ENCODE results near the gene ARL11.
"Not testable (repeated sequence)": the region's sequence is repeated elsewhere in the genome, so short reads cannot be mapped to it uniquely, and the experiment has no call there.

ARL11 gene

DNA sequence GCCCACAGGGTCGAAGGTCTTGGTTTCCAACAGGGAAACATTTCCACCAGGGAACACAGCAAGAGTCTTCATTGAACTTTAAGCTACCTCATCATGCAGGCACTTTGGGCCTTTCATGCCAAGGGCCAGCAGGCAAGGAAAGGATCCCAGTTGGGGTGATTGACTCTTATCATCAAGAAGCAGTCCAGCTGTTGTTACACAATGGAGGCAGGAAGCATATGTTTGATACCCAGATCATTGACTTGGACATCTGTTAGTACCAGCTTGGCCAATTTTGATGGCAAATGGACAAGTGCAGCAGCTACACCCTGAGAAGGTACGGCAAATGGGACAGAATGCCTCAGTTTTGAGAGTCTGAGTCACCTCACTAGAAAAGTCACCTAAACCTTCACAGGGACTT lies 32.1 kb upstream of the ARL11 start:
- H3K36me3 ChIP-seq (ENCODE audit: control insufficient read depth in 2 of 2, insufficient read depth in 2 of 2, low read length in 2 of 2): no peaks in the 10 kb centered on the region
- no peaks in the 10 kb centered on the region for H3K9me3 ChIP-seq (ENCODE audit: control insufficient read depth in 2 of 2, low read length in 2 of 2)
- no peaks in the 10 kb centered on the region for H3K4me1 ChIP-seq (ENCODE audit: control insufficient read depth, insufficient read depth, low read length)
- no peaks in the 10 kb centered on the region for H3K27me3 ChIP-seq (ENCODE audit: control insufficient read depth in 1 of 2, insufficient read depth in 2 of 2, low read length in 2 of 2)
- H3K4me3 ChIP-seq (ENCODE audit: low read length in 2 of 2): no peak overlapping the region
- H3K9ac ChIP-seq (ENCODE audit: low read length in 2 of 2): no peak overlapping the region
- H3K27ac ChIP-seq (ENCODE audit: low read length): no peak overlapping the region

DNA sequence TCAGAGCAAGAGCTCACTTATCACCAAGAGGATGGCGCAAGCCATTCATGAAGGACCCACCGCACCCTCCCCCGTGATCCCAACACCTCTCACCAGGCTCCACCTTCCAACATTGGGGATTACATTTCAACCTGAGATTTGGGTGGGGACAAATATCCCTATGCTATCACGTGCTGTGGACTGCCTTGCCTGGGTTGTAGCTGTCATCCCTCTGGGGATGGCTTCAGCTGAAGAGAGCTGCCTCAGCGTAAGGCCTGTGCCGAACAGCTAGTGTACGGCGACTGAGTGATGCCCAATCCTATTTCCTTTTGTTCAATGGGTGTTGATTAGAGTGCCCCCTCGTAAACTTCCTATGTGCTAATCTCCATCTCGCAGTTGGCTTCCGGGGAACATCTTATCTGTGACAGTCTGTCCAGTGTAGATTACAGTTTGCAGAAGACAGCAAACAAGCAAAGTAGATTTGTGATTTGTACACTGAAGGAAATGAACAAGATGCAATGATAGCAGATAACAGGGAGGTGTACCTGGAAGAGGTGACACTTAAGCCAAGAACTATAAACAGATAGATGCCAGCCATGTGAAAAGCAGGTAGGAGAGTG lies 31.2 kb upstream of the ARL11 start:
- Histone ChIP-seq H3K9me3 (ENCODE audit: control insufficient read depth in 2 of 2, low read length in 2 of 2) (no peaks in the 10 kb centered on the region), H3K4me3 (ENCODE audit: low read length in 2 of 2) (no peak overlapping the region), H3K36me3 (ENCODE audit: control insufficient read depth in 2 of 2, insufficient read depth in 2 of 2, low read length in 2 of 2) (no peaks in the 10 kb centered on the region), H3K4me1 (ENCODE audit: control insufficient read depth, insufficient read depth, low read length) (no peaks in the 10 kb centered on the region), H3K9ac (ENCODE audit: low read length in 2 of 2) (no peak overlapping the region), H3K27me3 (ENCODE audit: control insufficient read depth in 1 of 2, insufficient read depth in 2 of 2, low read length in 2 of 2) (no peaks in the 10 kb centered on the region), H3K27ac (ENCODE audit: low read length) (no peak overlapping the region)

DNA sequence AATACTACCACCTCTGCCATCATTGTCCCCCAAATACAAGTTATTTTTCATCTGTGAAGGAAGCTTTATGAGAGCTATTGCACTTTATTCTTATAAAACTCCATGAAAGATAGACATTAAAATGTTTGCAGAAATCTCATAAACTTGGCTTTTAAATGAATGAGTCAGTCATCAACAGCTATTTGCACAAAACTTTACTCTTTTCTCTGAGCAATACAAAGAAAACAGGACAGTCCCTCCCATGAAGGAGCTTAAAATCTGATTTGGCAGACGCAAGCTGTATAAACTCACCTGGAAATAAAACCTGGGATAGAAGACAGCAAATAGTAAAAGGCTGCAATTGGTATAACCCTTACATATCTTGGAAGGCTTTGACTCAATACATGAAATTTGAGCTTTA lies 26.3 kb upstream of the ARL11 start:
- Histone ChIP-seq H3K4me1 (ENCODE audit: control insufficient read depth, insufficient read depth, low read length) (peaks cover 4% of the 10 kb centered on the region), H3K27ac (ENCODE audit: low read length) (no peak overlapping the region), H3K9ac (ENCODE audit: low read length in 2 of 2) (no peak overlapping the region), H3K9me3 (ENCODE audit: control insufficient read depth in 2 of 2, low read length in 2 of 2) (no peaks in the 10 kb centered on the region), H3K27me3 (ENCODE audit: control insufficient read depth in 1 of 2, insufficient read depth in 2 of 2, low read length in 2 of 2) (no peaks in the 10 kb centered on the region), H3K4me3 (ENCODE audit: low read length in 2 of 2) (no peak overlapping the region), H3K36me3 (ENCODE audit: control insufficient read depth in 2 of 2, insufficient read depth in 2 of 2, low read length in 2 of 2) (no peaks in the 10 kb centered on the region)

DNA sequence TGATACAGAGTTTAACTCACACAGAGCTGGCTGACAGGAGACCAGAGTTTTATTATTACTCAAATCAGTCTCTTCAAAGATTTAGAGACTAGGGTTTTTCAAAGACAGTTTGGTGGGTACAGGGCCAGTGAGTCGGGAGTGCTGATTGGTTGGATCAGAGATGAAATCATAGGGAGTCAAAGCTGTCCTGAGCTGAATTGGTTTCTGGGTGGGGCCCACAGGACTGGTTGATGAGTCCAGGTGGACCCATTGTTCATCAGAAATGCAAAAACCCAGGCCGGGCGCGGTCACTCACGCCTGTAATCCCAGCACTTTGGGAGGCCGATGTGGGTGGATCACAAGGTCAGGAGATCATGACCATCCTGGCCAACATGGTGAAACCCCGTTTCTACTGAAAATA lies 25.7 kb upstream of the ARL11 start:
- not testable (repeated sequence) for H3K4me3 ChIP-seq (ENCODE audit: low read length in 2 of 2); H3K9ac ChIP-seq (ENCODE audit: low read length in 2 of 2); H3K27me3 ChIP-seq (ENCODE audit: control insufficient read depth in 1 of 2, insufficient read depth in 2 of 2, low read length in 2 of 2); H3K9me3 ChIP-seq (ENCODE audit: control insufficient read depth in 2 of 2, low read length in 2 of 2); H3K36me3 ChIP-seq (ENCODE audit: control insufficient read depth in 2 of 2, insufficient read depth in 2 of 2, low read length in 2 of 2); H3K27ac ChIP-seq (ENCODE audit: low read length); H3K4me1 ChIP-seq (ENCODE audit: control insufficient read depth, insufficient read depth, low read length)

DNA sequence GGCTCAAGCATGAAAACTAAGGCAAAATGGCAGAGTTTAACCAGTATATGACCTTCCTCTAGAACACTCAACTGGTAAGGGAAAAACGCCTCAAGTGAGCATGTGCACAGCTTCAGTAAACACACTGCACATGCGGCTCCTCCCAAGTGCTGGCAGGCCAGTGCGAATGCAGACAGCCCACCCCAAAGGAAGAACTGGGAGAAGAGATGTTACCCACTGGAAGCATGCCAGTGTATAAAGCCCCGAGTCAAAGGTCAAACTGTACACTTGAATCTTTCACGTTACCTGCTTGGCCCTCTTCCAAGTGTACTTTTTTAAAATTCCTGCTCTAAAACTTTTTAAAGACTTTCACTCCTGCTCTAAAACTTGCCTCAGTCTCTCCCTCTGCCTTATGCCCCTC lies 23.7 kb upstream of the ARL11 start:
- H3K4me1 ChIP-seq (ENCODE audit: control insufficient read depth, insufficient read depth, low read length): peaks cover 4% of the 10 kb centered on the region
- H3K9ac ChIP-seq (ENCODE audit: low read length in 2 of 2): no peak overlapping the region
- no peaks in the 10 kb centered on the region for H3K9me3 ChIP-seq (ENCODE audit: control insufficient read depth in 2 of 2, low read length in 2 of 2)
- H3K36me3 ChIP-seq (ENCODE audit: control insufficient read depth in 2 of 2, insufficient read depth in 2 of 2, low read length in 2 of 2): no peaks in the 10 kb centered on the region
- no peak overlapping the region for H3K27ac ChIP-seq (ENCODE audit: low read length)
- no peaks in the 10 kb centered on the region for H3K27me3 ChIP-seq (ENCODE audit: control insufficient read depth in 1 of 2, insufficient read depth in 2 of 2, low read length in 2 of 2)
- H3K4me3 ChIP-seq (ENCODE audit: low read length in 2 of 2): no peak overlapping the region

DNA sequence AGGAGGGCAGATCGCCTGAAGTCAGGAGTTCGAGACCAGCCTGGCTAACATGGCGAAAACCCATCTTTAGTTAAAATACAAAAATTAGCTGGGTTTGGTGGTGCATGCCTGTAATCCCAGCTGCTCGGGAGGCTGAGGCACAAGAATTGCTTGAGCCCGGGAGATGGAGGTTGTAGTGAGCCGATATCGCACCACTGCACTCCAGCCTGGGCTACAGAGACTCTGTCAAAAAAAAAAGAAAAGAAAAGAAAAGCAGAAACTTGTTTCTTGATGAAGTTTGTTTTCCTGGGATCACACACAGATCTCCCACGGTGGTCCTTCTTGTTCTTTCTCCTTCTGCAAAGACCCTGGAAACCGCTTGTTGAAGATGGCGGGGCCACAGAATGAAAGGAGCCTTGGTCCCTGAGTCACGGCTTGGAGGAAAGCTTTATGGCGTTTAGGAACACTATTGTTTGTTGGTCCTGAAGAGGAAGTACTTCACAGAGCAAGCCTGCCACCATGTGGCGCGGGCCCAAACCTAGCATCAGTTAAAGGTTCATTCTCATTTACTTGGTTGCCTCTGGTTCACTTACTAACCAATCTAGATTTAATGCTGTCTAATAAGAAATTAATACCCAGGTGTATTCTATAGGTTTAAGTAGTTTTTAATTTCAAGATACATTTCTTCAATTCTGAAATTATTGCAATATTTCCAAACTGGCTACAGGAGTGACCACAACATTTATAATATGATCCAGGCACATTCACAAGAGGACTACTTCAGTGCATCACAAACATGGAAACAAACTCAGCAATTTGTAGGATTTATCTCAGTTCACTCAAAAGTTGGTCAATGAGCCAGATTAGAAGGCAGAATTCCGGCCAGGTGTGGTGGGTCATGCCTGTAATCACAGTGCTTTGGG lies 21.3 kb upstream of the ARL11 start:
- H3K9ac ChIP-seq (ENCODE audit: low read length in 2 of 2): peak overlapping the region; percentile 1 to 47
- H3K4me3 ChIP-seq (ENCODE audit: low read length in 2 of 2): peak overlapping the region; percentile 54 to 72
- H3K27ac ChIP-seq (ENCODE audit: low read length): no peak overlapping the region
- H3K36me3 ChIP-seq (ENCODE audit: control insufficient read depth in 2 of 2, insufficient read depth in 2 of 2, low read length in 2 of 2): no peaks in the 10 kb centered on the region
- H3K27me3 ChIP-seq (ENCODE audit: control insufficient read depth in 1 of 2, insufficient read depth in 2 of 2, low read length in 2 of 2): no peaks in the 10 kb centered on the region
- H3K9me3 ChIP-seq (ENCODE audit: control insufficient read depth in 2 of 2, low read length in 2 of 2): no peaks in the 10 kb centered on the region
- H3K4me1 ChIP-seq (ENCODE audit: control insufficient read depth, insufficient read depth, low read length): peaks cover 4% of the 10 kb centered on the region

DNA sequence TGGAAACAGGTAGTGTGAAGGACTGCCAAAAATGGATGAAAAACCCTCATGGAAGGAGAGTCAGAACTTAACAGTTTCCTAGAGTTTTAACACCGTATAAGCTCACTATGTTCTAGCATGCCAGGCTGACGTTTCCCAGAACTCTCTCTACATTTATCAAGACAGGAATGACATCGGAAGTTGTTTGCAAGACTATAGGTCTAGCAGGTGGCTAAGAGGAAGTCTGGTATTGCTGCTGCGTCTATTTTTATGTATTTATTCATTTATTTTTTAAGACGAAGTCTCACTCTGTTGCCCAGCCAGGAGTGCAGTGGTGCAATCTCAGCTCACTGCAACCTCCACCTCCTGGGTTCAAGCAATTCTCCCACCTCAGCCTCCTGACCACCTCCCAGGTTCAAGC lies 20.5 kb upstream of the ARL11 start:
- Histone ChIP-seq H3K9me3 (ENCODE audit: control insufficient read depth in 2 of 2, low read length in 2 of 2) (no peaks in the 10 kb centered on the region), H3K4me3 (ENCODE audit: low read length in 2 of 2) (no peak overlapping the region), H3K36me3 (ENCODE audit: control insufficient read depth in 2 of 2, insufficient read depth in 2 of 2, low read length in 2 of 2) (no peaks in the 10 kb centered on the region), H3K4me1 (ENCODE audit: control insufficient read depth, insufficient read depth, low read length) (peaks cover 4% of the 10 kb centered on the region), H3K27me3 (ENCODE audit: control insufficient read depth in 1 of 2, insufficient read depth in 2 of 2, low read length in 2 of 2) (no peaks in the 10 kb centered on the region), H3K27ac (ENCODE audit: low read length) (no peak overlapping the region), H3K9ac (ENCODE audit: low read length in 2 of 2) (no peak overlapping the region)

DNA sequence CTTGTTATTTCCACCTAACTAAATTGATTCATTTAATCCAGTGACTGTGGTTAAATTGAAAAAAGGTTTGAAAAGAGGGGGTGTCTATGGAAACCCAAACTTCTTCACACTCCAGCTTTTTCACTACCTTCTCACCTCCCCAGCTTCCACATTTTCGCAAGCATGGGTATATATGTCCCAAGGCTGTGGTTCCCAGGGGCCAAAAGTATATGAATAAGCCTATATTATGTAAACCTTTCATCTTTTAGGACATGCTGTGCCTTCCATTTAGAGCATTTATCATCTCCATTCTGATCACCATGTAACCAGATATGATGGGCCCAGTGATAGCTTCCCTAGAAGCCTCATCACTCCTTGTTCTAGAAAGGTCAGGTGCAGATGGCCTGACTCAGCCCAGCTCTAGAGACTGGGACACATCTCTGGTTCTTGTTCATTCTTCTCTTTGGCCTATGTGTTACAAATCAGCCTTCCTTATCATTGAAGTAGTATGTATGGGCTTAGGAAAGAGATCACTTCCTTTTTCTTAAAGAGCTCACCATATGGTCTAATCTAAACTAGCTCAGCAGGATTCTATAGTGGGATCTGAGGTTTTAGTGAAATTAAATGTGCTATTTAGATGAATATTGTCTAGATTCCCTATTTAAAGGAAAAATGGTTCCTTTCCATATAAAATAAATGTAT lies 19.5 kb upstream of the ARL11 start:
- H3K9me3 ChIP-seq (ENCODE audit: control insufficient read depth in 2 of 2, low read length in 2 of 2): no peaks in the 10 kb centered on the region
- peaks cover 4% of the 10 kb centered on the region for H3K4me1 ChIP-seq (ENCODE audit: control insufficient read depth, insufficient read depth, low read length)
- no peak overlapping the region for H3K9ac ChIP-seq (ENCODE audit: low read length in 2 of 2)
- H3K27ac ChIP-seq (ENCODE audit: low read length): no peak overlapping the region
- no peaks in the 10 kb centered on the region for H3K36me3 ChIP-seq (ENCODE audit: control insufficient read depth in 2 of 2, insufficient read depth in 2 of 2, low read length in 2 of 2)
- H3K4me3 ChIP-seq (ENCODE audit: low read length in 2 of 2): no peak overlapping the region
- no peaks in the 10 kb centered on the region for H3K27me3 ChIP-seq (ENCODE audit: control insufficient read depth in 1 of 2, insufficient read depth in 2 of 2, low read length in 2 of 2)

DNA sequence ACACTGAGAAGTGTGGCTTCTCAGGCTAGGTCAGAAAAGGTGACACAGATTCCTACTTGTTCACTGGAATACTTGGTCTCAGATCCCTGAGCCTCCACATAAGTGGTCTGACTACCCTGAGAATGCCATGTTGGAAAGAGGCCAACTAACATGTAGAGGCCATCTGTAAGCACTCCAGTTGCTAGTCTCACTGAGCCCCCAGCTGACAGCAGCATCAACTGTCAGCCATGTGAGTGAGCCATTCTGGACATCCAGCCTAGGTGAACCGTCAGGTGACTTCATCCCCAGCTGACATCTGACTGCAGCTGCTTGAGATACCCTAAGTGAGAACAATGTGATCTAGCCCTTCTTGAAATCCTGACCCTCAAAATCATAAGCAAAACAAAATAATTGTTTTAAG lies 18.1 kb upstream of the ARL11 start:
- Histone ChIP-seq H3K9ac (ENCODE audit: low read length in 2 of 2) (no peak overlapping the region), H3K27me3 (ENCODE audit: control insufficient read depth in 1 of 2, insufficient read depth in 2 of 2, low read length in 2 of 2) (no peaks in the 10 kb centered on the region), H3K4me3 (ENCODE audit: low read length in 2 of 2) (no peak overlapping the region), H3K4me1 (ENCODE audit: control insufficient read depth, insufficient read depth, low read length) (peaks cover 4% of the 10 kb centered on the region), H3K27ac (ENCODE audit: low read length) (no peak overlapping the region), H3K9me3 (ENCODE audit: control insufficient read depth in 2 of 2, low read length in 2 of 2) (no peaks in the 10 kb centered on the region), H3K36me3 (ENCODE audit: control insufficient read depth in 2 of 2, insufficient read depth in 2 of 2, low read length in 2 of 2) (no peaks in the 10 kb centered on the region)

DNA sequence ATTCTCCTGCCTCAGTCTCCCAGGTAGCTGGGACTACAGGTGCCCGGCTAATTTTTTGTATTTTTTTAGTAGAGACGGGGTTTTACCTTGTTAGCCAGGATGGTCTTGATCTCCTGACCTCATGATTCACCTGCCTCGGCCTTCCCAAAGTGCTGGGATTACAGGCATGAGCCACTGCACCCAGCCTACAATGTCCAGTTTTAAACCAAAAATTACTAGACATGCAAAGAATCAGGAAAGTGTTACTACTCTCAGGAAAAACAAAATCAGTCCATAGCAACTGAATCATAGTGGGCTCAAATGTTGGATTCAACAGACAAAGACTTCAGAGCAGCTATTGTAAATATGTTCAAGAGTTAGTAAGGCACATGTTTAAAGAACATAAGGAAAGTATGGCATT lies 16.3 kb upstream of the ARL11 start:
- H3K9me3 ChIP-seq (ENCODE audit: control insufficient read depth in 2 of 2, low read length in 2 of 2); H3K9ac ChIP-seq (ENCODE audit: low read length in 2 of 2); H3K27me3 ChIP-seq (ENCODE audit: control insufficient read depth in 1 of 2, insufficient read depth in 2 of 2, low read length in 2 of 2); H3K4me1 ChIP-seq (ENCODE audit: control insufficient read depth, insufficient read depth, low read length); H3K27ac ChIP-seq (ENCODE audit: low read length); H3K4me3 ChIP-seq (ENCODE audit: low read length in 2 of 2); H3K36me3 ChIP-seq (ENCODE audit: control insufficient read depth in 2 of 2, insufficient read depth in 2 of 2, low read length in 2 of 2): not testable (repeated sequence)

All from stomach smooth muscle (tissue), 2 donors.